IPS-11a (cell line): ENCODE data around the gene RPS6KA2.

Experiments
- H3K4me3 ChIP-seq: one replicate; pipeline ENCODE4 v1.5.1; 2013; ENCODE audit warnings: low read depth, low read length, control low read depth

RPS6KA2 gene

GRCh38 chr6:166459272-166459671, 167.8 kb downstream of the RPS6KA2 start:
- no peak overlapping the region for H3K4me3 ChIP-seq

GRCh38 chr6:166456395-166457156, 170.5 kb downstream of the RPS6KA2 start:
- no peak overlapping the region for H3K4me3 ChIP-seq

DNA sequence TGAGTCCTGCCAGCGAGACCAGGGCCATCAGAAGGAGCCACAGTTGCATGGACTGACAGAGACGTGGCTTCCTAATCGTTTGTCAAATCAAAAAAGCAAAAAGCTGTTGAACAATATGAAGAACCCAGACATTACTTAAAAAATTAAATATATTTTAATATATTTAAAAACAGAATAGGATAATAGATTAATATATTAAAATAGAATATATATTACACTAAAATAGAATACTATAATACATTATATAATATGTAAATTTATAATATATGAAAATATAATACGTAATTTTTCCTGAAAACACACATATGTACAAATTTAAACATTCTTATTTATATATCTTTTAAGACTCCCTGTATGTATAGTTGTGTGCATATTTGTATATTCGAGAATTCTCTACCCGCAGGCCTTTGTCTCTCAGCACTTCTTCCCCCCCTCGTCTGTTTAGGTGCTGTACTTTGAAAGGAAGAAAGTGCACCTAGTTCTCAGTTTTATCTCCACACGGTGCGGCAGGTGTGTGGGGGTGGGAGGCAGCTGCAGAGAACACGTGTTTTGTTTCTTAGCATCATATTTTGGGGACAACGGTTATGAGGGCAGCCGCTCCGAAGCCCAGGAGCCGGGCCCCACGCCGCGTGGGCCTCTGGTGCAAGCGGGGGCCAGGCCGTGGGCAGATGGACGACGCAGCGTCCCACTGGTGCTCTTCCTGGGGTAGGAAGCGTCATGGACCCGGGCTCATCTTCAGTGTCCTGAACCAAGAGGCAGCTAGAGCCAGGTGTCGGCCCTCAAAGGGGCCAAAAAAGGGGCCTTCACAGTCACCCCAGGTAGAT, 172.1 kb downstream of the RPS6KA2 start:
- no peak overlapping the region for H3K4me3 ChIP-seq

DNA sequence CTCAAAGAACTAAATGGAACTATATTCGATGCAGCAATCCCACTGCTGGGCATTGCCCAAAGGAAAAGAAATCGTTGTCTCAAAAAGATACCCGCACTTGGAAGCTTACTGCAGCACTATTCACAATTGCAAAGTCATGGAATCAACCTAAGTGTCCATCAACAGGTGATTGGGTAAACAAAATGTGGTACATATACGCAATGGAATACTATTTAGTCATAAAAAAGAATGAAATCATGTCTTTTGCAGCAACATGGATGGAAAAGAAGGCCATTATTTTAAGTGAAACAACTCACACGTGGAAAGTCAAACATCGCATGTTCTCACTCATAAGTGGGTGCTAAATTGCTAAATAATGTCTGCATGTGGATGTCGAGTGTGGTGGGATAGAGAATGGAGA, 173.4 kb downstream of the RPS6KA2 start:
- no peak overlapping the region for H3K4me3 ChIP-seq

GRCh38 chr6:166450167-166450873, 176.7 kb downstream of the RPS6KA2 start:
- no peak overlapping the region for H3K4me3 ChIP-seq

- no peak overlapping the region for H3K4me3 ChIP-seq
Measured at GRCh38 chr6:166449641-166450040, 177.4 kb downstream of the RPS6KA2 start.

GRCh38 chr6:166449036-166449435, 178.0 kb downstream of the RPS6KA2 start:
- no peak overlapping the region for H3K4me3 ChIP-seq

DNA sequence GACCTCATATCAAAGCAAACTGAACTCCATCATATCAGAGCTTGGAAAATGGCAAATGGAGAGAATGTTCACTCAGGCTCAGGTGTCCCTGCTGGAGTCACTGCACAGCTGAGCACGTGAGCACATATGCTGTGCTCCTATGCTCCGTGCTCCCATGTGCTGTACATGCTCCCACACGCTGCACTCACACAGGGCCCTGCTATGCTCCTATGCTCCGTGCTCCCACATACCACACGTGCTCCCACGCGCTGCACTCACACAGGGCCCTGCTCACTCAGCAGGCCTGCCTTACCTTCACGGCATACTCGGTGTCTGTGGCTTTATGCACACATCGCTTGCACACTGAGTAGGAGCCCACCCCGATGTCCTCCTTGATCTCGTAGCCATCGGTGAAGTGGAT, 178.6 kb downstream of the RPS6KA2 start:
- no peak overlapping the region for H3K4me3 ChIP-seq

DNA sequence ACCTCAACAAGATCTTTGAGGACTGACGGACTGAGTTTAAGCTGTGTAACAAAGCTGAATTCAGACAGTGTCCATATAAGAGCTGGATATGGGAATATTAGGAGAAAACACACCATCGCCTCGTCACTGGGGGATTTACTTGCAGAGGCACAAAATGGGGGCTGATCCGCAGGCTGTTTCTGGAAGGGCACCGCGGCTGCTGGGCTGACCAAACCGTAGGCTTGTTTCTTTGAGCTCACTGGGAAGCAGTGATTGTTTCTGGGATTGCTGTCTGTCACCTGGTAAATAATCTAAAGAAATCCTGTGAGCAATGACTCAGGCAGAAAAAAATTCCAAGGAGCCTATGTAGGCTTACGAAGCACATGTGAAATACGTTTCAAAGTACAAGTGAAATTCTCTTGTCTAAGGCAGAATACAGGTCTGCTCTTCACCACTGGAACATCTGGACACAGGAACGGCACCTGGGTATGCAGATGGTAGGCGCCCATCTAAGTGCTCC, 180.4 kb downstream of the RPS6KA2 start:
- no peak overlapping the region for H3K4me3 ChIP-seq

- no peak overlapping the region for H3K4me3 ChIP-seq
Measured at GRCh38 chr6:166446146-166446545, 180.9 kb downstream of the RPS6KA2 start.

GRCh38 chr6:166444446-166444845, 182.6 kb downstream of the RPS6KA2 start:
- no peak overlapping the region for H3K4me3 ChIP-seq

GRCh38 chr6:166443166-166443565, 183.9 kb downstream of the RPS6KA2 start:
- no peak overlapping the region for H3K4me3 ChIP-seq

DNA sequence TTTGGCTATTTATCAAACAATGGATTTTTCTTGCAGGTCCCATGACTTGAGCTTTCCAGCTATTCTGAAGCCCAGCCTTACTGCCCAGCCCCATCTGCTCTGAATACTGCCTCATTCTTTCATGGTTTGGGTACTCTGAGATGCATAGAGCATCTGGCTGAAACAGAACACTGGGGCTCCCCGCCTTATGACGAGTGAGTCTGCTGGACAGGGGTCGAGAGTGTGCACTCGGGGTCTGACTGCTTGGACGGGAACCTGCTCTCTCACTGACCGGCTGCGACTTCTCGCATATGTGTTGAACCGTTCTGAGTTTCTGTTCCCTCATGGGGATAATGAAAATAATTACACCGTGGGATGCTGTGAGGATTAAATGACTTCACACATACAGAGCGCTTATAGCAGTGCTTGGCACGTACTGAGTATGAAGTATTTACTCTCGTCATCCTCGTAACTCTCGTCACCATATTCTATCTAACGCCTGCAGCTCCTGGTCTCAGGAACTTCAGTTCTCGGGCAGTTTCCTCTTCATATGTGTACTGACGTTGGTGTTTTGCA, 184.8 kb downstream of the RPS6KA2 start:
- no peak overlapping the region for H3K4me3 ChIP-seq

DNA sequence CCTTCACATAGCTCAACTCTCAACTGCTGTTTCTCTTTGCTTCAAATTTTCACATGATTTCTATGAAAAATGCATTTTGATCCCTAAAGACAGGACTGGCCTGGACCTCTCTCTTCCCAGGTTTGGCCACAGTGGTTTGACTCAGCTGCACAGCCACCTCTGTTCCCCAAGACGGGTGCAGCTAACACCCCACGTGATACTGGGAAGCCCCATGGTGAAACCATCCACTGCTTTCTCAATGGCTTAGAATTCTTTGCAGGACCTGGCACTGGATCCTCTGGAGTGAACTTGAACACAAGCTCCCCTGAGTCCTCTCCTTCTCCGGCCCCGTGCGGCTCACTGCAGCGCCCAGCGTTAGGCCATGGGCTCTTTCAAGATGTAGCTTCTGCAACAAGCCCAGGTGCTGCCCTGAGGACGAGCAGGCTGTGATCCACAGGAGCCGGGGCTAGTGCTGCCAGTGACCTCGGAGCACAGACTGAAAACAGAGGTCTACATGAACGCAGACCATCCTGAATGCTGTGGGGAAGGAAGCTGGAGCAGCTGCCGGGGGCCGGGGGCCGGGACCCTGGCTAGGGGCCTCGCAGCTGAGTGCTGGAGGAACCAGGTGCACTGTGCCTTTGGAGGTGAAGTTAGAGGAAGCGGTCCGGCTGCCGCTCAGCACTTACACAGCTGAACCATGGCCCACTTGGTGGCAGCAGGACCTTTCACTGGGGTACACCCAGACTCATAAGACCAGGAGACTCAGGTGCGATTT, 185.5 kb downstream of the RPS6KA2 start:
- no peak overlapping the region for H3K4me3 ChIP-seq

- H3K4me3 ChIP-seq, result no peak overlapping the region
Measured at GRCh38 chr6:166440729-166441128, 186.3 kb downstream of the RPS6KA2 start.

DNA sequence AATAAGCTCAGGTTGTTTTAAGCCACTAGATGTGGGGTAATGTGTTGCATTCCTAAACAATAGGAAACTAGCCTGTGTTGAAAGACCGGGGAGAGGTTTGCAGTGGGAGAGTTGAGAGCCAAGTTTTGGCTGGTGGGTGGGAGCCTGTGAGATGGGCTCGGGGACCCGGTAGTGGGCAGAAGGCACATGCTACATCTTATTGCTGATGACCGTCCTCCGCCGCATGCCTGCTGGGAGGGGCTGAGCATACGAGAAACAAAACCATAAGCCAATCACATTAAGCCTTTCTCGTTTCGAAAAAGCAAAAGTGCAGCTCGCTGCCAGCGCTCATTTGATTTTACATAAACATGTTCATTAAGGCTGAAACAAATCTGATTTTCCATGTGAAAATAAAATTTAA, 186.9 kb downstream of the RPS6KA2 start:
- H3K4me3 ChIP-seq, result no peak overlapping the region

GRCh38 chr6:166439366-166440091, 187.5 kb downstream of the RPS6KA2 start:
- H3K4me3 ChIP-seq, result no peak overlapping the region

DNA sequence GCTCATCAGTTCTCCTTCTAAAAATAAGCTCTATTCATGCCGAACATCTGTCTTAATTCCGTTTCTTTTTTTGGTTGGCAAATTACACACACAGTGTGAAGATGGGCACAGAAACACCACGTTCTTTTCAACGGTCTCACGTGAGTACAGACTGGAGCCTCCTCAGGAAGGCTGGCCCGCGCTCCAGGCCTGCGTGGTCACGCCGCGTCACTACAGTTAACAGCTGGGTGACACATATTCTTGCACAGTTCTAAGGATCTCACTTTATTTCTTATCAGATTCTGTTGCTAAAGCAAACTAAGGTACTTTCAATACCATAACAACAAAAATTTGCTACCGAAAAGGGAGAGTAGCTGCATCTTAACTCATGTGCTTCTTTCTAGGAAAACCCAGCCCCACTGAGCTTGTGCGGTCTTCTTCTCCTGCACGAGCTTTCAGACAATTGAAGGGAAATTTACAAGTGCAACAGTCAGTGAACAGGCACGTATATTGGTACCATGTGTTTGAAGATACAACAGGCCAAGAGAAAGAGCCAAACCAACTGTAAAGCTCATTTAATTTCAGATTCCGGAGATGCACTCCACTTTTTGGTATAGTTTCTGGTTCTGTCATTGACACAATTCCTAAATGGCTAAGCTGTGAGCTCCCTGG, 188.7 kb downstream of the RPS6KA2 start:
- no peak overlapping the region for H3K4me3 ChIP-seq

DNA sequence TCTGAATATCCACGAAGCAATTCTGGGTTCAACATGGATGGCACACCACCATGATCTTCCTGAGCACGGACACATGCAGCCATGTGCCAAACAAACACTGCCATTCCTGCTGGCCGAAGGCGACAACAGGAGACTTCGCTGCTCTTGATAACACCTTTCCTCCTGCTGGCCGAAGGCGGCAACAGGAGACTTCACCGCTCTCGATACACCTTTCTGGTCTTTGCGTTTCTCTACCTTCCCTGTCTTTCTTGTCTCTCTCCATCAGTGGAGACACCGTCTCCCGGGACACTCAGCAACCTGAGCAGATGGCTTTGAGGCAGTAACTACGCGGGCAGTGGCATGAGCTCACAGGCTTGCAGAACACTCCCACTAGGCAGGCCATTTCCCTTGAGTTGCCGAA, 189.4 kb downstream of the RPS6KA2 start:
- no peak overlapping the region for H3K4me3 ChIP-seq
